ENCODE measurements around the gene NAALADL1.
"Not testable (repeated sequence)": the region's sequence is repeated elsewhere in the genome, so short reads cannot be mapped to it uniquely, and the experiment has no call there.

Gene NAALADL1

DNA sequence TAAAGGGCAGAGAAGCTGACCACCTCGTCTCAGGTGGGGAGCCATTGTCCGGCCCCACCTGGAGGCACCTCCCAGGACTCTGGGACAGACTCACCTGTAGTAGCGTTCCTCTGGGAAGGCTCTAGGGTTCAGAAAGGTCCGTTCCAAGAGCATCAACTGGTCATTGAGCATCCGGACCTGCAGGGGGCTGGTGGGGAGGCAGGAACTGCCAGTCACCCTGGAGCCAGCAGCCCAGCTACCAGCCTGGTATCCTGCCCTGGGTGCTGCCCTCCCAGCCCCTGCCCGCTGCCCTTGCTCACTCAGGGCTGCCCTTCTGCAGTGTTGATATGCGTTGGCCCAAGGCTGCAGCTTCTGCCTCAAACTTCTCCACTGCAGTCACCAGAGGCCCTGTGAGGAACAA, 12.6 kb downstream of the NAALADL1 start:
- no peak for DNase-seq

DNA sequence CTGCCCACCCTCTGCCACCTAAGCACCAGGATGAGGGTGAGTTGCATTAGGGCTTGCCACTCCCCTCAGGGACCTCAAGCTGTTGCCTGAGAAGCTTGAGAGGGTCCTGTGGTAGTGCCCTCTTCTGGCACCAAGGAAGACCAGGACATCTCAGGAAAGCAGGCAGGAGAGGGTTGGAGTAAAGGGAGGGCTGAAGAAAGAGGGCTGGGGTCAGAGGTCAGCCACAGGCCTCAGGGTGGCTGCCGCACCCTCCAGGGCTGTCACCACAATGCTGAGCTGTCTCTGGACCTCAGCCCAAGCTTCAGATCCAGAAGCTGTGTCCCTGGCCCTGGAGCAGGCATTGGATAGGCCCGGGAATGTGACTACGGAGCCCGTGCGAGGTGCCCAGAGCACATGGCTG, 13.3 kb downstream of the NAALADL1 start:
- no peak for DNase-seq

GRCh38 chr11:65043881-65044501, 14.4 kb downstream of the NAALADL1 start:
- peak; percentile 65 for DNase-seq

- no peak for DNase-seq
Observed at GRCh38 chr11:65042891-65043290, 15.5 kb downstream of the NAALADL1 start.

DNA sequence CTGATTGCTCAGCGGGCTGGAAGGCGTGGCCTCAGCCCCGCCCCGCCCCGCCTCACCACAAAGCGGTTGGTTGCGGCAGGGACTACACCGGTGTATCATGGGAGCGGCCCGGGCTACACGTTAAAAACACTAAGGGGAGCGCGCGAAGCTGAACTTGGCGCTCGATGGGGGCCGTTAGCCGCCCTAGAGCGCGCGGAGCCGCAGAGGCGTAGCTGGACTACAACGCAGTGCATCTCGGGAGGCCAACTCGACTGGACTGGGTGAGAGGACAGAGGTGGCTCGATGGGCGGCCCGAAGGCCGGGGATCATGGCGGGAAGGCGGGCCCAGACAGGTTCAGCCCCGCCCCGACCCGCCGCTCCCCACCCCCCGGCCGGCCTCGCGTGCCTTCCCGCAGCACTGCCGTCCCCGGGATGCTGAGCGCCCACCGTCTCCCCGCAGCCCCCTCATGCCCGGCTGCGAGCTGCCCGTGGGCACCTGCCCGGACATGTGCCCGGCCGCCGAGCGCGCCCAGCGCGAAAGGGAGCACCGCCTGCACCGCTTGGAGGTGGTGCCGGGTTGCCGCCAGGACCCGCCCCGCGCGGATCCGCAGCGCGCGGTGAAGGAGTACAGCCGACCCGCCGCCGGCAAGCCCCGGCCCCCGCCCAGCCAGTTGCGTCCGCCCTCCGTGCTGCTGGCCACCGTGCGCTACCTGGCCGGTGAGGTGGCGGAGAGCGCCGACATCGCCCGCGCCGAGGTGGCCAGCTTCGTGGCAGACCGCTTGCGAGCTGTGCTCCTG, 17.3 kb downstream of the NAALADL1 start, which contains the start of gene SAC3D1:
SAC3D1 (plus strand) TSS at position 364 of the 776 bp plus-strand sequence; CDS start at position 447, 83 bp downstream.
- peak; percentile 97 for DNase-seq

GRCh38 chr11:65040520-65040846, 17.9 kb downstream of the NAALADL1 start:
- DNase-seq, result no peak

DNA sequence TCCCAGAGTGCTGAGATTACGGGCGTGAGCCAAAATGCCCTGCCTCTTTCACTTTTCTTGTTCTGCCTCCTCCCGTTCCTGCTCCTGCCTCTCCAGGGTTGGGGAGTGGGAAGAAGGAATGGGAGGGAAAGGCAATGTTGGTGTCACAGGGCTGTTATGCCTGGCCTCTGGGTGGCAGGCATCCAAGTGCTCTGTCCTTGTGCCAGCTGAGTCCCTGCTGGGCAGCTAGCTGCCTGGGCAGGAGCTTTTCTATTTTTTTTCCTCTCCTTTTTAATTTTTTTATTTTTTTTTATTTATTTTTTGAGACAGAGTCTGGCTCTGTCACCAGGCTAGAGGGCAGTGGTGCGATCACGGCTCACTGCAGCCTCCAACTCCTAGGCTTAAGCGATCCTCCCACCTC, 21.4 kb downstream of the NAALADL1 start:
- DNase-seq, result no peak

- DNase-seq, result no peak
Observed at GRCh38 chr11:65035579-65035978, 22.8 kb downstream of the NAALADL1 start.

GRCh38 chr11:65034423-65034822, 23.9 kb downstream of the NAALADL1 start:
- no peak for DNase-seq

- DNase-seq, result no peak
Observed at GRCh38 chr11:65032216-65032615, 26.1 kb downstream of the NAALADL1 start.

GRCh38 chr11:65027213-65028067, 30.9 kb downstream of the NAALADL1 start, which contains the start of gene SNX15:
Gene SNX15, plus strand, starts transcription at chr11:65027439. Its CDS starts 99 bp downstream, at chr11:65027538.
- peak; percentile 94 for DNase-seq

DNA sequence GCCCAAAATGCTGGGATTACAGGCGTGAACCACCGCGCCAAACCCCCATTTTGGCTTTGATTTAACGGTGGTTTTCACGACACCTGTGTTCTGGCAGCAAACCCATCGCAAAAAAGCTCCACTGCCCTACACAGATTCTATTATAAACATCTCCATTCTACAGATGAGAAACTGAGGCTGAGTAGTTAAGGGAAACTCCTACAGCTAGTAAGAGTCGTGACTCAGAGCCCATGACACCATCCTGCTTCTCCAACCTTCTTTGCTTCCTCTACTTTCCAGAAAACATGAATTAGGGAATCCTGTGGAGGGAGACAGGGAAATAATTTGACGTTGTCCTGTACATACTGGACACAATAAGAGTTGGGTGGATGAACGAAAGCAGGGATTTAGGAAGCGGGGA, 31.5 kb downstream of the NAALADL1 start:
- no peak for DNase-seq

GRCh38 chr11:65023502-65023901, 34.9 kb downstream of the NAALADL1 start:
- DNase-seq, result not testable (repeated sequence)

GRCh38 chr11:65021509-65021908, 36.8 kb downstream of the NAALADL1 start:
- DNase-seq, result no peak

DNA sequence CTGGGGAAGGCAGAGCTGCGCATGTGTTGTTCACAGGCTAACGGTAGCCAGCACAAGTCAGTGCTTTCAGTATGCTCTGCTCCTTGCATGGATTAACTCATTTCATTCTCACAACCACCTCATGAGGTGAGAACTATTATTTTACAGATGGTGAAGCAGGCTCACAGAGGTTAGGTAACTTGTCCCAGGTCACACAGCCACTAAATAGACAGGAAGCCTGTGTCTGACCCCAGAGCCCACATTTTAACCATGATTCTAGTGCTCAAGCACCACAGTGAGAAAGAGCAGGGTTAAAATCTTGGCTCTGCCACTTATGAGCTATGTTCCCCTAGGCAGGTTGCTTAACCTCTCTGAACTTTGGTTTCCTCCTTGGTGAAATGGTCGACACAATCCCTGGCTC, 37.4 kb downstream of the NAALADL1 start:
- no peak for DNase-seq

GRCh38 chr11:65019824-65020223, 38.5 kb downstream of the NAALADL1 start:
- DNase-seq, result no peak

DNA sequence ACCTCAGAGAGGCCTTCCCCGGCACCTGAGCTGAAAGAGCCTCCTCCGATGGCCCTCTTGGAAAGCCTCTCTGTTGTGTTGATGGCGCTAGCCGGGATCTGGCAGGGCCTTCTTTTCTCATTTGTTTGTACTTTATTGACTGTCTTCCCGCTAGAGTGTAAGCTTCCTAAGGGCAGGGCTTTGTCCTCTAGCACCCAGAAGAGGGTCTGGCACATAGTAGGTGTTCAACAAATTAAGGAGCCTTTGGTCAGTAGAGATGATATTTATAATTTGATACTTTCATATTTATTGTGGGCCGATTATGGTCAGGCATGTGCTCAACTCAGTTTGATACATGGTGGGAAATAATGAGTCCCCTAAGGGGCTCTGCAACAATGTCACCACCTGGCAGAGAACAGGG, 40.4 kb downstream of the NAALADL1 start:
- DNase-seq, result no peak

DNA sequence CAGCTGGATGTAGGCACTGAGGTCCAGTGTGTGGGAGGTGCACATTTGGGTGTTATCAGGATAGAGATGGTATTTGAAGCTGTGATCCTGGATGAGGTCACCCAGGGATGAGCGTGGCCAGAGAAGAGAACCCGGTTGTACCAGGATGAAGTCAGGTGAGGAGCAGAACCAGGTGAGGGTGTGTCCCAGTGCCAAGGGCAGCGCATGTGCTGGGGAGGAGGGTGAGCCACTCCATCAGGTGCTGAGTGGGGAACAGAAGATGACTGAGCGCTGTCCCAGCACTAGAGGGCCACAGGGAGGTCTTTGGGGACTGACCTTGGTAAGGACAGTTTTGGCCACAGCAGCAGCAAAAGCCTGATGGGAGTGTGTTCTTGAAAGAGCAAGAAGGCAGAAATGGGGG, 41.6 kb downstream of the NAALADL1 start:
- no peak for DNase-seq

- DNase-seq, result no peak
Observed at GRCh38 chr11:65014726-65015227, 43.6 kb downstream of the NAALADL1 start.

- peak; percentile 86 for DNase-seq
Observed at GRCh38 chr11:65013888-65014725, 44.2 kb downstream of the NAALADL1 start, which contains the start of gene ARL2. Gene ARL2, plus strand, starts transcription at chr11:65014160. Its CDS starts 48 bp downstream, at chr11:65014208.

- peak; percentile 91 for DNase-seq
Observed at GRCh38 chr11:65013130-65013887, 45.0 kb downstream of the NAALADL1 start.

Measured in MV-4-11 (cell line).